Neural cell (in vitro differentiated cells): Measurements from ENCODE around the gene MDP1. TPM values are rescaled to one million over a fixed set of nuclear protein-coding genes. Genes with fewer than 3 reads are reported as not detected.
"Not testable (repeated sequence)": the region's sequence is repeated elsewhere in the genome, so short reads cannot be mapped to it uniquely, and the experiment has no call there.

Source experiments
- H2AFZ ChIP-seq: fragments of 200-600, 300-800 bp; sonication (generic), shearing (Covaris generic); 2 replicates; pipeline ENCODE4 v1.6.0; 2014; ENCODE audit warnings: low read depth, mild to moderate bottlenecking, antibody characterized with exemption, low read length, moderate library complexity
- H3F3A ChIP-seq: fragments of 200-600 bp; shearing (Covaris generic); 2 replicates; pipeline ENCODE4 v1.6.1; 2016; ENCODE audit warnings: mild to moderate bottlenecking, moderate library complexity, mixed read lengths, antibody characterized with exemption, low read length; ENCODE audit not compliant: insufficient read depth, poor library complexity, severe bottlenecking
- H3K27ac ChIP-seq: fragments of 200-600, 300-800 bp; sonication (generic), shearing (Covaris generic); 2 replicates; pipeline ENCODE4 v1.5.1; 2014; ENCODE audit warnings: mild to moderate bottlenecking, low read length, moderate library complexity
- H3K27me3 ChIP-seq: fragments of 300-800, 200-600 bp; sonication (generic), shearing (Covaris generic); 2 replicates; pipeline ENCODE4 v1.6.0; 2014; ENCODE audit warnings: mild to moderate bottlenecking, low read depth, low read length, moderate library complexity; ENCODE audit not compliant: insufficient read depth
- H3K36me3 ChIP-seq: fragments of 300-800, 200-600 bp; sonication (generic), shearing (Covaris generic); 2 replicates; pipeline ENCODE4 v1.5.1; 2014; ENCODE audit warnings: mild to moderate bottlenecking, antibody characterized with exemption, low read length, moderate library complexity; ENCODE audit not compliant: insufficient read depth
- H3K4me2 ChIP-seq: fragments of 300-800, 200-600 bp; sonication (generic), shearing (Covaris generic); 2 replicates; pipeline ENCODE4 v1.6.0; 2014; ENCODE audit warnings: mild to moderate bottlenecking, low read length
- H3K4me3 ChIP-seq: fragments of 300-800, 200-600 bp; sonication (generic), shearing (Covaris generic); 2 replicates; pipeline ENCODE4 v1.5.1; 2014; ENCODE audit warnings: mild to moderate bottlenecking, low read length, moderate library complexity
- H3K79me2 ChIP-seq: fragments of 200-600 bp; shearing (Covaris generic); replicated peaks from 2 replicates; pipeline ENCODE4 v1.6.0; 2014; ENCODE audit warnings: mild to moderate bottlenecking, low read length, moderate library complexity; ENCODE audit not compliant: insufficient read depth
- H3K9ac ChIP-seq: fragments of 300-800, 200-600 bp; sonication (generic), shearing (Covaris generic); 2 replicates; pipeline ENCODE4 v1.6.1; 2016; ENCODE audit warnings: mild to moderate bottlenecking, low read length, mixed read lengths
- H3K9me2 ChIP-seq: fragments of 200-600 bp; shearing (Covaris generic); 2 replicates; pipeline ENCODE4 v1.6.1; 2016; ENCODE audit warnings: mild to moderate bottlenecking, low read length, mixed read lengths; ENCODE audit not compliant: insufficient read depth
- H3K9me3 ChIP-seq: fragments of 200-600, 300-800 bp; sonication (generic), shearing (Covaris generic); 2 replicates; pipeline ENCODE4 v1.6.1; 2016; ENCODE audit warnings: mild to moderate bottlenecking, mixed run types, low read length, moderate library complexity, mixed read lengths
- H4K20me1 ChIP-seq: fragments of 200-600 bp; shearing (Covaris generic); 2 replicates; pipeline ENCODE4 v1.6.1; 2016; ENCODE audit warnings: mild to moderate bottlenecking, mixed run types; ENCODE audit not compliant: insufficient read depth
- EP300 ChIP-seq: fragments of 450-650 bp; conservative IDR thresholded peaks from 2 replicates; pipeline ENCODE4 v1.6.1; 2014; ENCODE audit warnings: antibody characterized with exemption, mild to moderate bottlenecking, moderate library complexity; ENCODE audit not compliant: poor library complexity, severe bottlenecking
- EZH2 ChIP-seq: fragments of 200-600, 300-800 bp; shearing (Covaris generic), sonication (generic); IDR thresholded peaks from 2 replicates; pipeline ENCODE4 v1.6.1; 2014; ENCODE audit warnings: antibody characterized with exemption, low read length, borderline replicate concordance, mild to moderate bottlenecking; ENCODE audit not compliant: insufficient read depth, poor library complexity, severe bottlenecking
- MXI1 ChIP-seq: fragments of 450-650 bp; conservative IDR thresholded peaks from 2 replicates; pipeline ENCODE4 v1.6.1; 2014; ENCODE audit warnings: antibody characterized with exemption, mild to moderate bottlenecking; ENCODE audit not compliant: poor library complexity, severe bottlenecking
- POLR2AphosphoS5 ChIP-seq: IDR thresholded peaks from 2 replicates; pipeline ENCODE4 v1.6.1; 2012
- RAD21 ChIP-seq: fragments of 450-650 bp; conservative IDR thresholded peaks from 2 replicates; pipeline ENCODE4 v1.6.1; 2014; ENCODE audit warnings: antibody characterized with exemption, mild to moderate bottlenecking, moderate library complexity
- SMC3 ChIP-seq: fragments of 450-650 bp; conservative IDR thresholded peaks from 2 replicates; pipeline ENCODE4 v1.6.1; 2014; ENCODE audit warnings: antibody characterized with exemption, mild to moderate bottlenecking, moderate library complexity; ENCODE audit not compliant: poor library complexity
- TAF1 ChIP-seq: IDR thresholded peaks from 2 replicates; pipeline ENCODE4 v1.6.1; 2012; ENCODE audit warnings: low read depth
- polyA plus RNA-seq: library from polyadenylated mRNA; depleted of rRNA; stranded (reverse); fragments of >200 nt; gene quantifications from 2 replicates; pipeline ENCODE4 v1.2.3, GENCODE V29; 2014
- TF ChIP-seq, protein P1 (sequence below): IDR thresholded peaks from 2 replicates; pipeline ENCODE4 v1.6.1; 2012; ENCODE audit warnings: borderline replicate concordance
- TF ChIP-seq, protein P2 (sequence below): fragments of 450-650 bp; IDR thresholded peaks from 2 replicates; pipeline ENCODE4 v1.5.1; 2014; ENCODE audit warnings: antibody characterized with exemption, mild to moderate bottlenecking, moderate library complexity; ENCODE audit not compliant: poor library complexity, severe bottlenecking

Gene MDP1
- polyA plus RNA-seq, 1 donor from 2014 or later = 94.2 TPM

DNA sequence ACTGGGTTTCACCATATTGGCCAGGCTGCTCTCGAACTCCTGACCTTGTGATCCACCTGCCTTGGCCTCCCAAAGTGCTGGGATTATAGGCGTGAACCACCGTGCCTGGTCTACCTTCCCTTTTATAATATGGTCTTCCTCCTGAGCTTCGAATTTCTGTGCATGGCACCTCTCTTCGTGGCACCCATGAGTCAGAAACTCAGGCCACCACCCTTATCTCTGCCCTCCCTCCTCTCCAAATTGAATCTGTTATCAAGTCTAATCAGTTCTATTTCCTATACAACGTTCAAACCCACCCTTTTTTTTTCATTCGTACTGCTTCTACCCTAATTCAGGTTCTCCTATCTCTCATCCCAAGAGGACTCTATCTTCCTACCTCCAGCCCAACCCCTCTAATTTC lies 31.6 kb upstream of the MDP1 start:
- Histone ChIP-seq H4K20me1 (no peaks in the 10 kb centered on the region), H3K9ac (no peak overlapping the region), H3K36me3 (no peaks in the 10 kb centered on the region), H3K4me3 (no peak overlapping the region), H3K9me3 (no peaks in the 10 kb centered on the region), H3K79me2 (no peaks in the 10 kb centered on the region), H3K9me2 (no peaks in the 10 kb centered on the region), H3K27me3 (no peaks in the 10 kb centered on the region), H3F3A (peaks cover 5% of the 10 kb centered on the region), H3K4me2 (no peak overlapping the region), H3K27ac (no peak overlapping the region), H2AFZ (no peak overlapping the region)
- TF ChIP-seq TAF1 (no peak), POLR2AphosphoS5 (no peak), MXI1 (no peak), EP300 (no peak), SMC3 (no peak), RAD21 (no peak)
- TF ChIP-seq, protein P1, sequence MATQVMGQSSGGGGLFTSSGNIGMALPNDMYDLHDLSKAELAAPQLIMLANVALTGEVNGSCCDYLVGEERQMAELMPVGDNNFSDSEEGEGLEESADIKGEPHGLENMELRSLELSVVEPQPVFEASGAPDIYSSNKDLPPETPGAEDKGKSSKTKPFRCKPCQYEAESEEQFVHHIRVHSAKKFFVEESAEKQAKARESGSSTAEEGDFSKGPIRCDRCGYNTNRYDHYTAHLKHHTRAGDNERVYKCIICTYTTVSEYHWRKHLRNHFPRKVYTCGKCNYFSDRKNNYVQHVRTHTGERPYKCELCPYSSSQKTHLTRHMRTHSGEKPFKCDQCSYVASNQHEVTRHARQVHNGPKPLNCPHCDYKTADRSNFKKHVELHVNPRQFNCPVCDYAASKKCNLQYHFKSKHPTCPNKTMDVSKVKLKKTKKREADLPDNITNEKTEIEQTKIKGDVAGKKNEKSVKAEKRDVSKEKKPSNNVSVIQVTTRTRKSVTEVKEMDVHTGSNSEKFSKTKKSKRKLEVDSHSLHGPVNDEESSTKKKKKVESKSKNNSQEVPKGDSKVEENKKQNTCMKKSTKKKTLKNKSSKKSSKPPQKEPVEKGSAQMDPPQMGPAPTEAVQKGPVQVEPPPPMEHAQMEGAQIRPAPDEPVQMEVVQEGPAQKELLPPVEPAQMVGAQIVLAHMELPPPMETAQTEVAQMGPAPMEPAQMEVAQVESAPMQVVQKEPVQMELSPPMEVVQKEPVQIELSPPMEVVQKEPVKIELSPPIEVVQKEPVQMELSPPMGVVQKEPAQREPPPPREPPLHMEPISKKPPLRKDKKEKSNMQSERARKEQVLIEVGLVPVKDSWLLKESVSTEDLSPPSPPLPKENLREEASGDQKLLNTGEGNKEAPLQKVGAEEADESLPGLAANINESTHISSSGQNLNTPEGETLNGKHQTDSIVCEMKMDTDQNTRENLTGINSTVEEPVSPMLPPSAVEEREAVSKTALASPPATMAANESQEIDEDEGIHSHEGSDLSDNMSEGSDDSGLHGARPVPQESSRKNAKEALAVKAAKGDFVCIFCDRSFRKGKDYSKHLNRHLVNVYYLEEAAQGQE = no peak

DNA sequence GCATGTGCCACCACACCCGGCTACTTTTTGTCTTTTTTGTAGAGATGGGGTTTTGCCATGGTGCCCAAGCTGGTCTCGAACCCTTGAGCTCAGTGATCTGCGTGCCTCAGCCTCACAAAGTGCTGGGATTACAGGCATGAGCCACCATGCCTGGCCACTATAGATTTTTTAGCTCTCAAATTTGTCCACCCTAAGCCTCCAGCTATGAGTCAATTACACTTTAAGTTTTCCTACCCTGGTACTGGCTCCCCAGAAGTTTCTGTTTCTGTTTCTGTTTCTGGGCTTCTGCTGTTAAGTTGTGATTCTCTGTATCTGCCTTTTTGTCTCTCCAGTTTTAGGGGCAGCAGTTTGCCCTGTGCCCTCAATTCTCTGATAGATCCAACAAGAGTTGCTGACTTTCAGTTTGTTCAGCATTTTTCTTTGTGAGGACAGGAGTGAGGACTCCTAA lies 30.9 kb upstream of the MDP1 start:
- Histone ChIP-seq H3K9me2 (no peaks in the 10 kb centered on the region), H3F3A (peaks cover 5% of the 10 kb centered on the region), H3K79me2 (peaks cover under 1% of the 10 kb centered on the region), H3K9ac (no peak overlapping the region), H2AFZ (no peak overlapping the region), H3K27me3 (no peaks in the 10 kb centered on the region), H3K9me3 (no peaks in the 10 kb centered on the region), H4K20me1 (no peaks in the 10 kb centered on the region), H3K4me2 (no peak overlapping the region), H3K27ac (no peak overlapping the region), H3K4me3 (no peak overlapping the region), H3K36me3 (no peaks in the 10 kb centered on the region)
- no peak for TF ChIP-seq POLR2AphosphoS5
- TF ChIP-seq, protein P1 = no peak
- TF ChIP-seq EZH2 = no peak
- TF ChIP-seq TAF1 = no peak
- TF ChIP-seq RAD21 = no peak
- no peak for TF ChIP-seq SMC3
- TF ChIP-seq, protein P2, sequence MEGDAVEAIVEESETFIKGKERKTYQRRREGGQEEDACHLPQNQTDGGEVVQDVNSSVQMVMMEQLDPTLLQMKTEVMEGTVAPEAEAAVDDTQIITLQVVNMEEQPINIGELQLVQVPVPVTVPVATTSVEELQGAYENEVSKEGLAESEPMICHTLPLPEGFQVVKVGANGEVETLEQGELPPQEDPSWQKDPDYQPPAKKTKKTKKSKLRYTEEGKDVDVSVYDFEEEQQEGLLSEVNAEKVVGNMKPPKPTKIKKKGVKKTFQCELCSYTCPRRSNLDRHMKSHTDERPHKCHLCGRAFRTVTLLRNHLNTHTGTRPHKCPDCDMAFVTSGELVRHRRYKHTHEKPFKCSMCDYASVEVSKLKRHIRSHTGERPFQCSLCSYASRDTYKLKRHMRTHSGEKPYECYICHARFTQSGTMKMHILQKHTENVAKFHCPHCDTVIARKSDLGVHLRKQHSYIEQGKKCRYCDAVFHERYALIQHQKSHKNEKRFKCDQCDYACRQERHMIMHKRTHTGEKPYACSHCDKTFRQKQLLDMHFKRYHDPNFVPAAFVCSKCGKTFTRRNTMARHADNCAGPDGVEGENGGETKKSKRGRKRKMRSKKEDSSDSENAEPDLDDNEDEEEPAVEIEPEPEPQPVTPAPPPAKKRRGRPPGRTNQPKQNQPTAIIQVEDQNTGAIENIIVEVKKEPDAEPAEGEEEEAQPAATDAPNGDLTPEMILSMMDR = no peak
- TF ChIP-seq EP300 = no peak
- no peak for TF ChIP-seq MXI1

DNA sequence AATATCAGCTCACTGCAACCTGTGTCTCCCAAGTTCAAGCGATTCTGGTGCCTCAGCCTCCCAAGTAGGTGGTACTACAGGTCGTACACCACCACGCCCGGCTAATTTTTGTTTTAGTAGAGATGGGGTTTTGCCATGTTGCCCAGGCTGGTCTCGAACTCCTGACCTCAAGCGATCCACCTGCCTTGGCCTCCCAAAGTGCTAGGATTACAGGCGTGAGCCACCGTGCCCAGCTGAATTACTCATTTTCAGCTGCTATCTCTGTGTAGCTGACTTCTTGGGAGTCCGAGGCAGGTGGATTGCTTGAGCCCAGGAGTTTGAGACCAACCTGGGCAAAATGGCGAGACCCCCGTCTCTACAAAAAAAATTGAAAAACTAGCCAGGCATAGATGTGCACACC lies 29.5 kb upstream of the MDP1 start:
- H4K20me1 ChIP-seq, H3K27ac ChIP-seq, H3K9me2 ChIP-seq, H3F3A ChIP-seq, H3K4me2 ChIP-seq, H2AFZ ChIP-seq, H3K27me3 ChIP-seq, H3K4me3 ChIP-seq, H3K36me3 ChIP-seq, H3K9me3 ChIP-seq, H3K9ac ChIP-seq: not testable (repeated sequence)
- H3K79me2 ChIP-seq = peaks cover 15% of the 10 kb centered on the region
